ENCODE data around the gene PTGIS.

Gene PTGIS

GRCh38 chr20:49526568-49526967 is 41.4 kb downstream of the PTGIS start:
- Histone ChIP-seq H2BK120ac (ENCODE audit: low read depth, low read length) (no peak overlapping the region), H3K9ac (ENCODE audit: low read length) (no peak overlapping the region), H4K8ac (ENCODE audit: low read depth, low read length) (no peak overlapping the region), H3K36me3 (ENCODE audit: control insufficient read depth, insufficient read depth, low read length) (peaks cover 4% of the 10 kb centered on the region), H3K18ac (ENCODE audit: low read length) (no peak overlapping the region), H3K27me3 (ENCODE audit: insufficient read depth, low read length, poor library complexity) (no peaks in the 10 kb centered on the region), H3K4me3 (ENCODE audit: low read length) (no peak overlapping the region), H3K4ac (ENCODE audit: low read depth, low read length) (no peak overlapping the region), H3K23ac (ENCODE audit: low read length) (no peak overlapping the region), H2BK5ac (ENCODE audit: low read length) (no peak overlapping the region), H3K4me1 (ENCODE audit: control insufficient read depth, low read depth, low read length) (no peaks in the 10 kb centered on the region), H2AK5ac (ENCODE audit: low read length) (no peak overlapping the region), H3K4me2 (ENCODE audit: low read length) (no peak overlapping the region), H2BK15ac (replicated peaks; ENCODE audit: low read depth) (no peak overlapping the region), H4K5ac (ENCODE audit: low read length) (no peak overlapping the region), H3K79me2 (ENCODE audit: control insufficient read depth, insufficient read depth, low read length) (no peaks in the 10 kb centered on the region), H3K56ac (ENCODE audit: low read length) (no peak overlapping the region), H3K79me1 (ENCODE audit: low read length) (no peaks in the 10 kb centered on the region), H3K27ac (ENCODE audit: low read depth, low read length) (no peak overlapping the region)
- no CpG with 5 or more reads among the region's 2 CpGs for WGBS (ENCODE audit: extremely low coverage, insufficient coverage, low lambda C conversion rate)
- no peak for DNase-seq

- H3K79me1 ChIP-seq (ENCODE audit: low read length), result no peaks in the 10 kb centered on the region
- no peak overlapping the region for H3K27ac ChIP-seq (ENCODE audit: low read depth, low read length)
- no peak overlapping the region for H3K18ac ChIP-seq (ENCODE audit: low read length)
- no peak overlapping the region for H4K8ac ChIP-seq (ENCODE audit: low read depth, low read length)
- no peak overlapping the region for H3K23ac ChIP-seq (ENCODE audit: low read length)
- H2BK15ac ChIP-seq (replicated peaks; ENCODE audit: low read depth), result no peak overlapping the region
- H2BK5ac ChIP-seq (ENCODE audit: low read length), result no peak overlapping the region
- no peak overlapping the region for H3K56ac ChIP-seq (ENCODE audit: low read length)
- no peak overlapping the region for H2BK120ac ChIP-seq (ENCODE audit: low read depth, low read length)
- H3K9ac ChIP-seq (ENCODE audit: low read length), result no peak overlapping the region
- H3K4me3 ChIP-seq (ENCODE audit: low read length), result no peak overlapping the region
- H3K27me3 ChIP-seq (ENCODE audit: insufficient read depth, low read length, poor library complexity), result no peaks in the 10 kb centered on the region
- H4K5ac ChIP-seq (ENCODE audit: low read length), result no peak overlapping the region
- H3K36me3 ChIP-seq (ENCODE audit: control insufficient read depth, insufficient read depth, low read length), result peaks cover 4% of the 10 kb centered on the region
- H3K79me2 ChIP-seq (ENCODE audit: control insufficient read depth, insufficient read depth, low read length), result no peaks in the 10 kb centered on the region
- H3K4ac ChIP-seq (ENCODE audit: low read depth, low read length), result no peak overlapping the region
- no peak overlapping the region for H3K4me2 ChIP-seq (ENCODE audit: low read length)
- H2AK5ac ChIP-seq (ENCODE audit: low read length), result no peak overlapping the region
- no peaks in the 10 kb centered on the region for H3K4me1 ChIP-seq (ENCODE audit: control insufficient read depth, low read depth, low read length)
- DNase-seq, result no peak
- WGBS (ENCODE audit: extremely low coverage, insufficient coverage, low lambda C conversion rate), result no CpG with 5 or more reads among the region's 6 CpGs
Measured at GRCh38 chr20:49526056-49526455, 41.9 kb downstream of the PTGIS start.

- H3K36me3 ChIP-seq (ENCODE audit: control insufficient read depth, insufficient read depth, low read length), result peaks cover 4% of the 10 kb centered on the region
- H2AK5ac ChIP-seq (ENCODE audit: low read length), result no peak overlapping the region
- H4K5ac ChIP-seq (ENCODE audit: low read length), result no peak overlapping the region
- H3K4ac ChIP-seq (ENCODE audit: low read depth, low read length), result no peak overlapping the region
- H3K9ac ChIP-seq (ENCODE audit: low read length), result no peak overlapping the region
- no peak for DNase-seq
- no peaks in the 10 kb centered on the region for H3K27me3 ChIP-seq (ENCODE audit: insufficient read depth, low read length, poor library complexity)
- H3K79me1 ChIP-seq (ENCODE audit: low read length), result no peaks in the 10 kb centered on the region
- no peak overlapping the region for H2BK120ac ChIP-seq (ENCODE audit: low read depth, low read length)
- H2BK15ac ChIP-seq (replicated peaks; ENCODE audit: low read depth), result no peak overlapping the region
- WGBS (ENCODE audit: extremely low coverage, insufficient coverage, low lambda C conversion rate), result no CpG with 5 or more reads among the region's 8 CpGs
- H3K4me3 ChIP-seq (ENCODE audit: low read length), result no peak overlapping the region
- no peak overlapping the region for H2BK5ac ChIP-seq (ENCODE audit: low read length)
- H4K8ac ChIP-seq (ENCODE audit: low read depth, low read length), result no peak overlapping the region
- H3K18ac ChIP-seq (ENCODE audit: low read length), result no peak overlapping the region
- no peak overlapping the region for H3K4me2 ChIP-seq (ENCODE audit: low read length)
- no peak overlapping the region for H3K23ac ChIP-seq (ENCODE audit: low read length)
- no peaks in the 10 kb centered on the region for H3K79me2 ChIP-seq (ENCODE audit: control insufficient read depth, insufficient read depth, low read length)
- H3K4me1 ChIP-seq (ENCODE audit: control insufficient read depth, low read depth, low read length), result no peaks in the 10 kb centered on the region
- H3K56ac ChIP-seq (ENCODE audit: low read length), result no peak overlapping the region
- H3K27ac ChIP-seq (ENCODE audit: low read depth, low read length), result no peak overlapping the region
Measured at GRCh38 chr20:49523767-49524360, 44.1 kb downstream of the PTGIS start.

GRCh38 chr20:49521356-49521755 is 46.6 kb downstream of the PTGIS start:
- H3K4me1 ChIP-seq (ENCODE audit: control insufficient read depth, low read depth, low read length), result no peaks in the 10 kb centered on the region
- H3K9ac ChIP-seq (ENCODE audit: low read length), result no peak overlapping the region
- H3K4me2 ChIP-seq (ENCODE audit: low read length), result no peak overlapping the region
- no peaks in the 10 kb centered on the region for H3K79me1 ChIP-seq (ENCODE audit: low read length)
- no peaks in the 10 kb centered on the region for H3K27me3 ChIP-seq (ENCODE audit: insufficient read depth, low read length, poor library complexity)
- H3K27ac ChIP-seq (ENCODE audit: low read depth, low read length), result no peak overlapping the region
- WGBS (ENCODE audit: extremely low coverage, insufficient coverage, low lambda C conversion rate), result no CpG with 5 or more reads among the region's 4 CpGs
- peaks cover 4% of the 10 kb centered on the region for H3K36me3 ChIP-seq (ENCODE audit: control insufficient read depth, insufficient read depth, low read length)
- no peak overlapping the region for H2BK120ac ChIP-seq (ENCODE audit: low read depth, low read length)
- no peak overlapping the region for H3K56ac ChIP-seq (ENCODE audit: low read length)
- no peak overlapping the region for H2BK15ac ChIP-seq (replicated peaks; ENCODE audit: low read depth)
- H3K18ac ChIP-seq (ENCODE audit: low read length), result no peak overlapping the region
- no peak for DNase-seq
- no peak overlapping the region for H3K4me3 ChIP-seq (ENCODE audit: low read length)
- no peak overlapping the region for H2BK5ac ChIP-seq (ENCODE audit: low read length)
- no peak overlapping the region for H3K23ac ChIP-seq (ENCODE audit: low read length)
- H2AK5ac ChIP-seq (ENCODE audit: low read length), result no peak overlapping the region
- H3K79me2 ChIP-seq (ENCODE audit: control insufficient read depth, insufficient read depth, low read length), result no peaks in the 10 kb centered on the region
- no peak overlapping the region for H4K8ac ChIP-seq (ENCODE audit: low read depth, low read length)
- no peak overlapping the region for H3K4ac ChIP-seq (ENCODE audit: low read depth, low read length)
- H4K5ac ChIP-seq (ENCODE audit: low read length), result no peak overlapping the region

- WGBS (ENCODE audit: extremely low coverage, insufficient coverage, low lambda C conversion rate), result no CpG with 5 or more reads among the region's 5 CpGs
- Histone ChIP-seq H2AK5ac (ENCODE audit: low read length) (no peak overlapping the region), H3K79me1 (ENCODE audit: low read length) (no peaks in the 10 kb centered on the region), H3K4me2 (ENCODE audit: low read length) (no peak overlapping the region), H3K56ac (ENCODE audit: low read length) (no peak overlapping the region), H3K79me2 (ENCODE audit: control insufficient read depth, insufficient read depth, low read length) (no peaks in the 10 kb centered on the region), H3K27me3 (ENCODE audit: insufficient read depth, low read length, poor library complexity) (no peaks in the 10 kb centered on the region), H3K4ac (ENCODE audit: low read depth, low read length) (no peak overlapping the region), H3K23ac (ENCODE audit: low read length) (no peak overlapping the region), H3K4me3 (ENCODE audit: low read length) (no peak overlapping the region), H3K36me3 (ENCODE audit: control insufficient read depth, insufficient read depth, low read length) (peaks cover 3% of the 10 kb centered on the region), H3K18ac (ENCODE audit: low read length) (no peak overlapping the region), H3K27ac (ENCODE audit: low read depth, low read length) (no peak overlapping the region), H3K9ac (ENCODE audit: low read length) (no peak overlapping the region), H4K8ac (ENCODE audit: low read depth, low read length) (no peak overlapping the region), H4K5ac (ENCODE audit: low read length) (no peak overlapping the region), H2BK5ac (ENCODE audit: low read length) (no peak overlapping the region), H2BK120ac (ENCODE audit: low read depth, low read length) (no peak overlapping the region), H2BK15ac (replicated peaks; ENCODE audit: low read depth) (no peak overlapping the region), H3K4me1 (ENCODE audit: control insufficient read depth, low read depth, low read length) (no peaks in the 10 kb centered on the region)
- no peak for DNase-seq
Measured at GRCh38 chr20:49519777-49520359, 48.1 kb downstream of the PTGIS start.

GRCh38 chr20:49519212-49519712 is 48.7 kb downstream of the PTGIS start:
- no peak overlapping the region for H4K8ac ChIP-seq (ENCODE audit: low read depth, low read length)
- no peak overlapping the region for H2BK5ac ChIP-seq (ENCODE audit: low read length)
- peaks cover 2% of the 10 kb centered on the region for H3K36me3 ChIP-seq (ENCODE audit: control insufficient read depth, insufficient read depth, low read length)
- H2BK15ac ChIP-seq (replicated peaks; ENCODE audit: low read depth), result no peak overlapping the region
- WGBS (ENCODE audit: extremely low coverage, insufficient coverage, low lambda C conversion rate), result no CpG with 5 or more reads among the region's 4 CpGs
- H2AK5ac ChIP-seq (ENCODE audit: low read length), result no peak overlapping the region
- H3K4ac ChIP-seq (ENCODE audit: low read depth, low read length), result no peak overlapping the region
- no peak overlapping the region for H4K5ac ChIP-seq (ENCODE audit: low read length)
- no peaks in the 10 kb centered on the region for H3K79me1 ChIP-seq (ENCODE audit: low read length)
- no peaks in the 10 kb centered on the region for H3K27me3 ChIP-seq (ENCODE audit: insufficient read depth, low read length, poor library complexity)
- H3K18ac ChIP-seq (ENCODE audit: low read length), result no peak overlapping the region
- H3K27ac ChIP-seq (ENCODE audit: low read depth, low read length), result no peak overlapping the region
- no peaks in the 10 kb centered on the region for H3K4me1 ChIP-seq (ENCODE audit: control insufficient read depth, low read depth, low read length)
- H3K4me3 ChIP-seq (ENCODE audit: low read length), result no peak overlapping the region
- H3K9ac ChIP-seq (ENCODE audit: low read length), result no peak overlapping the region
- H2BK120ac ChIP-seq (ENCODE audit: low read depth, low read length), result no peak overlapping the region
- H3K23ac ChIP-seq (ENCODE audit: low read length), result no peak overlapping the region
- no peak overlapping the region for H3K4me2 ChIP-seq (ENCODE audit: low read length)
- no peaks in the 10 kb centered on the region for H3K79me2 ChIP-seq (ENCODE audit: control insufficient read depth, insufficient read depth, low read length)
- DNase-seq, result no peak
- no peak overlapping the region for H3K56ac ChIP-seq (ENCODE audit: low read length)

Measured in mesendoderm (in vitro differentiated cells).